ENCODE measurements around the gene CEACAM19. TPM values are rescaled to one million over a fixed set of nuclear protein-coding genes. Genes with fewer than 3 reads are reported as not detected.

CEACAM19 gene
- total RNA-seq, 1 experiment from 2014 or later = 3.5 TPM

DNA sequence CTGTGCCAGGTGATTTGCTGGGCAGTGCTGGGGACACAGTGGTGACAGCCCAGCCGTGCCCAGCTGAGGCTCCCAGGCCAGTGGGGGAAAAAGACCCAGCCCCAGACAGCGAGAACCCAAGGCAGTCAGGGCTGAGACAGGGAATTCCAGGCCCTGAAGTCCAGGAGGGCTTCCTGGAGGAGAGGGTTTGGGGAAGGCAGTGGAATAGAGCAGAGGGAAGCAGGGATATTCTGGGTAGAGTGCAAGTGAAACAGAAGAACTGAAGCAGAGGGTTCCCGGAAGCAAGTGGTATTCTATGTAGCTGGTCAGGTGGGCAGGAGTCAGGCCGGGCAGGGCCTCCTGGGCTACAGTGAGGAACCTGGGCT lies 26.4 kb downstream of the CEACAM19 start:
- no CpG with 5 or more reads among the region's 4 CpGs for WGBS (ENCODE audit: extremely low coverage, insufficient read length, low lambda C conversion rate)

More for the DNA sequence above, 26.4 kb downstream of the CEACAM19 start:
- Histone ChIP-seq H2AK5ac (ENCODE audit: insufficient read length, low read length) (no peak overlapping the region), H2BK12ac (ENCODE audit: insufficient read length, low read depth, low read length) (no peak overlapping the region), H4K20me1 (ENCODE audit: control insufficient read depth, insufficient read depth, insufficient read length) (no peaks in the 10 kb centered on the region), H3K9ac (ENCODE audit: extremely low read depth, insufficient read length, low read length) (no peak overlapping the region), H3K4me2 (ENCODE audit: insufficient read depth, insufficient read length, low read length) (no peak overlapping the region), H3K23ac (ENCODE audit: insufficient read length, low read depth, low read length) (no peak overlapping the region), H4K91ac (ENCODE audit: insufficient read length, low read depth, low read length) (no peak overlapping the region), H3K18ac (ENCODE audit: insufficient read length, low read depth, low read length) (no peak overlapping the region), H3K4ac (ENCODE audit: low read depth, low read length) (no peak overlapping the region), H3K14ac (ENCODE audit: insufficient read depth, low read length) (no peak overlapping the region; the same call in 1 of the 2 replicates), H3K56ac (ENCODE audit: insufficient read length, low read depth, low read length) (no peak overlapping the region), H3K9me3 (ENCODE audit: control insufficient read depth, low read depth, low read length) (no peaks in the 10 kb centered on the region), H2AFZ (ENCODE audit: low read length) (no peak overlapping the region), H3T11ph (ENCODE audit: low read length) (no peak overlapping the region), H2BK5ac (ENCODE audit: insufficient read length, low read length) (no peak overlapping the region), H2BK20ac (ENCODE audit: low read depth, low read length, poor library complexity, severe bottlenecking) (no peak overlapping the region), H3K79me1 (ENCODE audit: insufficient read depth, low read depth, low read length, poor library complexity, severe bottlenecking) (no peaks in the 10 kb centered on the region), H4K5ac (ENCODE audit: insufficient read length, low read depth, low read length) (no peak overlapping the region), H3K27me3 (ENCODE audit: insufficient read depth, low read length) (no peaks in the 10 kb centered on the region), H3K4me1 (ENCODE audit: insufficient read depth, low read length) (no peaks in the 10 kb centered on the region), H2BK15ac (ENCODE audit: low read depth, low read length) (no peak overlapping the region), H4K8ac (replicated peaks; ENCODE audit: insufficient read length, low read depth, low read length) (no peak overlapping the region), H3K23me2 (ENCODE audit: insufficient read length, low read depth, low read length, poor library complexity, severe bottlenecking) (no peaks in the 10 kb centered on the region), H3K79me2 (ENCODE audit: insufficient read depth, low read length) (no peaks in the 10 kb centered on the region), H3K27ac (ENCODE audit: insufficient read length, low read depth, low read length) (no peak overlapping the region), H2BK120ac (ENCODE audit: low read depth, low read length, poor library complexity, severe bottlenecking) (no peak overlapping the region)
- H3K4me1 Mint-ChIP-seq = peaks cover 10% of the 10 kb centered on the region in 2 experiments
- H3K36me3 Mint-ChIP-seq (ENCODE audit: insufficient read depth in 1 of 3, low read depth in 3 of 3) = no peaks in the 10 kb centered on the region
- peak overlapping the region in 1 of 3 experiments; percentile 11; a peak in 1 of 7 replicates for H3K27ac Mint-ChIP-seq
- H3K4me3 Mint-ChIP-seq = no peak overlapping the region
- DNase-seq = no peak
- peaks cover 7% of the 10 kb centered on the region for H3K27me3 Mint-ChIP-seq (ENCODE audit: low read depth)
- H3K9me3 Mint-ChIP-seq = no peaks in the 10 kb centered on the region
- TF ChIP-seq, protein P1, sequence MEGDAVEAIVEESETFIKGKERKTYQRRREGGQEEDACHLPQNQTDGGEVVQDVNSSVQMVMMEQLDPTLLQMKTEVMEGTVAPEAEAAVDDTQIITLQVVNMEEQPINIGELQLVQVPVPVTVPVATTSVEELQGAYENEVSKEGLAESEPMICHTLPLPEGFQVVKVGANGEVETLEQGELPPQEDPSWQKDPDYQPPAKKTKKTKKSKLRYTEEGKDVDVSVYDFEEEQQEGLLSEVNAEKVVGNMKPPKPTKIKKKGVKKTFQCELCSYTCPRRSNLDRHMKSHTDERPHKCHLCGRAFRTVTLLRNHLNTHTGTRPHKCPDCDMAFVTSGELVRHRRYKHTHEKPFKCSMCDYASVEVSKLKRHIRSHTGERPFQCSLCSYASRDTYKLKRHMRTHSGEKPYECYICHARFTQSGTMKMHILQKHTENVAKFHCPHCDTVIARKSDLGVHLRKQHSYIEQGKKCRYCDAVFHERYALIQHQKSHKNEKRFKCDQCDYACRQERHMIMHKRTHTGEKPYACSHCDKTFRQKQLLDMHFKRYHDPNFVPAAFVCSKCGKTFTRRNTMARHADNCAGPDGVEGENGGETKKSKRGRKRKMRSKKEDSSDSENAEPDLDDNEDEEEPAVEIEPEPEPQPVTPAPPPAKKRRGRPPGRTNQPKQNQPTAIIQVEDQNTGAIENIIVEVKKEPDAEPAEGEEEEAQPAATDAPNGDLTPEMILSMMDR (conservative IDR thresholded peaks at IDR 0.05) = no peak
